Right lobe of liver (tissue), 4 donors: ENCODE data around the gene DBX2.

Experiments used
- CTCF ChIP-seq, 4 donors: fragments of 200-600 bp in 3 of 4; fragments of 450-650 bp in 1 of 4; IDR thresholded peaks; one replicate each; pipeline versions ENCODE4 v1.5.1 to v1.8.0; 2016 to 2022; ENCODE audit warnings: antibody characterized with exemption in 4 of 4, mild to moderate bottlenecking in 2 of 4
- POLR2A ChIP-seq: fragments of 450-650 bp; IDR thresholded peaks from one replicate; pipeline ENCODE4 v1.6.1; 2017; ENCODE audit warnings: antibody characterized with exemption, mild to moderate bottlenecking
- donor health status: DM: no; HTN: no; CAD: no.
- donor health status: DM: no; HTN: no; CAD: no.
- donor health status: DM: no; HTN: yes; CAD: no.

GRCh38 chr12:45008211-45008610, 42.7 kb downstream of the DBX2 start:
- TF ChIP-seq CTCF (IDR thresholded peaks at IDR 0.05) (no peak), POLR2A (no peak)
